HepG2 (cell line): ENCODE results near the gene CHDH. TPM values are rescaled to one million over a fixed set of nuclear protein-coding genes. Genes with fewer than 3 reads are reported as not detected.

Source experiments
- AGO2 ChIP-seq: fragments of 200-400 bp; formaldehyde crosslinking; optimal IDR thresholded peaks from 2 replicates; pipeline ENCODE3; 2017; ENCODE audit warnings: mild to moderate bottlenecking, low read depth, low read length, moderate library complexity
- ARID4A ChIP-seq: sonication (generic); formaldehyde crosslinking; IDR thresholded peaks from 2 replicates; pipeline ENCODE4 v1.5.0; 2020; ENCODE audit warnings: mild to moderate bottlenecking, missing genetic modification reagents, borderline replicate concordance
- ATF4 ChIP-seq, 2 experiments: fragments of 450-650 bp in 1 of 2; sonication (generic) in 1 of 2; formaldehyde crosslinking; IDR thresholded peaks; 2 replicates each; pipeline versions ENCODE4 v1.5.0 to v1.8.0; 2020 to 2022; ENCODE audit warnings: mild to moderate bottlenecking in 1 of 2, missing genetic modification reagents in 1 of 2
- DZIP1 ChIP-seq: sonication (generic); formaldehyde crosslinking; IDR thresholded peaks from 2 replicates; pipeline ENCODE4 v1.5.0; 2020; ENCODE audit warnings: mild to moderate bottlenecking, missing genetic modification reagents
- LCORL ChIP-seq, 2 experiments: fragments of 450-650 bp in 1 of 2; sonication (generic) in 1 of 2; formaldehyde crosslinking in 1 of 2; IDR thresholded peaks; 2 replicates each; pipeline versions ENCODE4 v1.5.0 to v1.6.1; 2017 to 2020; ENCODE audit warnings: antibody characterized with exemption in 1 of 2, missing genetic modification reagents in 1 of 2
- NCOA2 ChIP-seq: sonication (generic); formaldehyde crosslinking; IDR thresholded peaks from 2 replicates; pipeline ENCODE4 v1.8.0; 2022; ENCODE audit warnings: inconsistent platforms
- NFKBIZ ChIP-seq: IDR thresholded peaks from 2 replicates; pipeline ENCODE4 v1.6.1; 2018; ENCODE audit warnings: missing genetic modification reagents, missing compliant biosample characterization
- NFYB ChIP-seq: sonication (generic); formaldehyde crosslinking; IDR thresholded peaks from 2 replicates; pipeline ENCODE4 v1.4.0; 2020; ENCODE audit warnings: missing genetic modification reagents
- NR2F1 ChIP-seq, 2 experiments: fragments of 450-650 bp in 1 of 2; formaldehyde crosslinking in 1 of 2; IDR thresholded peaks; 2 replicates each; pipeline versions ENCODE4 v1.5.0 to v1.6.1; 2016 to 2020; ENCODE audit warnings: mild to moderate bottlenecking in 1 of 2, missing compliant biosample characterization in 1 of 2, missing genetic modification reagents in 1 of 2, moderate library complexity in 1 of 2
- PAWR ChIP-seq: sonication (generic); formaldehyde crosslinking; IDR thresholded peaks from 2 replicates; pipeline ENCODE4 v1.4.0; 2020; ENCODE audit warnings: missing genetic modification reagents, mild to moderate bottlenecking, borderline replicate concordance
- PHF20 ChIP-seq: sonication (generic); formaldehyde crosslinking; IDR thresholded peaks from 2 replicates; pipeline ENCODE4 v1.5.0; 2020; ENCODE audit warnings: mild to moderate bottlenecking, missing genetic modification reagents
- ZNF788 ChIP-seq: sonication (generic); formaldehyde crosslinking; IDR thresholded peaks from 2 replicates; pipeline ENCODE4 v1.5.0; 2020; ENCODE audit warnings: mild to moderate bottlenecking, missing genetic modification reagents, borderline replicate concordance
- polyA plus RNA-seq, 8 experiments: library from polyadenylated mRNA; depleted of rRNA in 3 of 8; stranded (reverse) in 7 of 8; unstranded in 1 of 8; fragments of >200 nt; fragmentation: Illumina TruSeq in 4 of 8; extraction: Trizol in 4 of 8; gene quantifications; 2 replicates each; pipeline versions ENCODE4 v1.2.1 to v1.2.3, GENCODE V29; 2011 to 2016; ENCODE audit warnings: low read depth in 4 of 8, missing spikeins in 1 of 8, mixed read lengths in 1 of 8; ENCODE audit not compliant: insufficient read depth in 1 of 8
- total RNA-seq, 5 experiments: library from RNA; depleted of rRNA; stranded (reverse); fragments of >200 nt; fragmentation: Illumina TruSeq; extraction: Trizol; gene quantifications; 2 replicates each; pipeline ENCODE4 v1.2.3, GENCODE V29; 2016; ENCODE audit warnings: low read depth in 1 of 5
- TF ChIP-seq, protein P1 (sequence below): sonication (generic); formaldehyde crosslinking; IDR thresholded peaks from 2 replicates; pipeline ENCODE4 v1.4.0; 2020; ENCODE audit warnings: missing genetic modification reagents, borderline replicate concordance
- TF ChIP-seq, protein P2 (sequence below): sonication (generic); formaldehyde crosslinking; IDR thresholded peaks from 2 replicates; pipeline ENCODE4 v1.4.0; 2020; ENCODE audit warnings: missing genetic modification reagents

The CHDH gene
- total and polyA plus RNA-seq, 2 of the 13 experiments (the other 11 are each of a cell fraction or from before 2014, with no cell fraction given) = 28.1 to 48.9 TPM

DNA sequence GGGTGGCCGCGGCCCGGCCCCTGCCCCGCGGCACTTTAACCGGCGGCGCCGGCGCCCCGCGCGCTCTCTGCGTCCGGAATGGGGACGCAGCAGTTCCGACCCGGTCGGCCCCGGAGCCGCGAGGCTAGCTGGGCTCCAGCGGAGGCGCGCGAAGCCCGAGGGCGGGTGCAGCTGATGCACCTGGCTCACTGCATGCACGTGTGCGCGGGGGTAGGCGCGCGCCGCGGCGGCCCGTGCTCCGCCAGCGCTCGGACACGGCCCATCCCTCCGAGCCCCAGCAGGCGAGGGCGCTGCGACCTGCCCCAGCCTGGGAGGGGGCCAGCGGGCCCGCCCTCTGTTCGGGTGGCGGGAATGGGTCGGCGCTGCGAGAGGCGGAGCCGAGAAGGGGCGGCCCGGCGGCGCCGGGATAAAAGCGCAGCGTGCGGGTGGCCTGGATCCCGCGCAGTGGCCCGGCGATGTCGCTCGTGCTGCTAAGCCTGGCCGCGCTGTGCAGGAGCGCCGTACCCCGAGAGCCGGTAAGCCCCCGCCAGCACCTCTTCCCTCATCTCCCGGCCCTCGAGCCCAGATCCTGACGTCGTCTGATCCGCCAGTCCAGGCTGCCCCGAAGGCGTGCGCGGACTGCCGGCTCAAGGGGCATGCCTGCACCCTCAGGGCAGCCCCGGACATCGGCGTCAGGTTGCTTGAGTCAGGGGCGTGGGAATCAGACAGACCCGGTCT, at the start of gene CHDH, which contains the start of gene IL17RB (continued):
- TF ChIP-seq ARID4A (CRISPR knock-in tag) (peak; percentile 93), NR2F1 (CRISPR knock-in tag; IDR thresholded peaks at IDR 0.05) (peak in 1 of 2 experiments; percentile 39; a peak in 1 of 4 replicates), NCOA2 (CRISPR knock-in tag) (peak; percentile 59), AGO2 (peak; percentile 75), DZIP1 (CRISPR knock-in tag) (peak; percentile 97), ATF4 (CRISPR knock-in tag; IDR thresholded peaks at IDR 0.05) (peak in 1 of 2 experiments; percentile 81; a peak in 1 of 4 replicates), PHF20 (CRISPR knock-in tag) (peak; percentile 57; the same call in 1 of the 2 replicates), NFKBIZ (CRISPR knock-in tag) (no peak), NFYB (CRISPR knock-in tag) (peak; percentile 28; the same call in 1 of the 2 replicates), PAWR (CRISPR knock-in tag) (peak; percentile 71; the same call in 1 of the 2 replicates), ZNF788 (CRISPR knock-in tag) (peak; percentile 91; the same call in 1 of the 2 replicates), LCORL (IDR thresholded peaks at IDR 0.05) (no peak), LCORL (CRISPR knock-in tag; IDR thresholded peaks at IDR 0.05) (0 out of 2 replicates have a peak, but pooled peaks have one; percentile 32)
- TF ChIP-seq, protein P1, sequence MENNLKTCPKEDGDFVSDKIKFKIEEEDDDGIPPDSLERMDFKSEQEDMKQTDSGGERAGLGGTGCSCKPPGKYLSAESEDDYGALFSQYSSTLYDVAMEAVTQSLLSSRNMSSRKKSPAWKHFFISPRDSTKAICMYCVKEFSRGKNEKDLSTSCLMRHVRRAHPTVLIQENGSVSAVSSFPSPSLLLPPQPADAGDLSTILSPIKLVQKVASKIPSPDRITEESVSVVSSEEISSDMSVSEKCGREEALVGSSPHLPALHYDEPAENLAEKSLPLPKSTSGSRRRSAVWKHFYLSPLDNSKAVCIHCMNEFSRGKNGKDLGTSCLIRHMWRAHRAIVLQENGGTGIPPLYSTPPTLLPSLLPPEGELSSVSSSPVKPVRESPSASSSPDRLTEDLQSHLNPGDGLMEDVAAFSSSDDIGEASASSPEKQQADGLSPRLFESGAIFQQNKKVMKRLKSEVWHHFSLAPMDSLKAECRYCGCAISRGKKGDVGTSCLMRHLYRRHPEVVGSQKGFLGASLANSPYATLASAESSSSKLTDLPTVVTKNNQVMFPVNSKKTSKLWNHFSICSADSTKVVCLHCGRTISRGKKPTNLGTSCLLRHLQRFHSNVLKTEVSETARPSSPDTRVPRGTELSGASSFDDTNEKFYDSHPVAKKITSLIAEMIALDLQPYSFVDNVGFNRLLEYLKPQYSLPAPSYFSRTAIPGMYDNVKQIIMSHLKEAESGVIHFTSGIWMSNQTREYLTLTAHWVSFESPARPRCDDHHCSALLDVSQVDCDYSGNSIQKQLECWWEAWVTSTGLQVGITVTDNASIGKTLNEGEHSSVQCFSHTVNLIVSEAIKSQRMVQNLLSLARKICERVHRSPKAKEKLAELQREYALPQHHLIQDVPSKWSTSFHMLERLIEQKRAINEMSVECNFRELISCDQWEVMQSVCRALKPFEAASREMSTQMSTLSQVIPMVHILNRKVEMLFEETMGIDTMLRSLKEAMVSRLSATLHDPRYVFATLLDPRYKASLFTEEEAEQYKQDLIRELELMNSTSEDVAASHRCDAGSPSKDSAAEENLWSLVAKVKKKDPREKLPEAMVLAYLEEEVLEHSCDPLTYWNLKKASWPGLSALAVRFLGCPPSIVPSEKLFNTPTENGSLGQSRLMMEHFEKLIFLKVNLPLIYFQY = peak; percentile 98; the same call in 1 of the 2 replicates
- TF ChIP-seq, protein P2, sequence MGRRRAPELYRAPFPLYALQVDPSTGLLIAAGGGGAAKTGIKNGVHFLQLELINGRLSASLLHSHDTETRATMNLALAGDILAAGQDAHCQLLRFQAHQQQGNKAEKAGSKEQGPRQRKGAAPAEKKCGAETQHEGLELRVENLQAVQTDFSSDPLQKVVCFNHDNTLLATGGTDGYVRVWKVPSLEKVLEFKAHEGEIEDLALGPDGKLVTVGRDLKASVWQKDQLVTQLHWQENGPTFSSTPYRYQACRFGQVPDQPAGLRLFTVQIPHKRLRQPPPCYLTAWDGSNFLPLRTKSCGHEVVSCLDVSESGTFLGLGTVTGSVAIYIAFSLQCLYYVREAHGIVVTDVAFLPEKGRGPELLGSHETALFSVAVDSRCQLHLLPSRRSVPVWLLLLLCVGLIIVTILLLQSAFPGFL = no peak
